Measurements from ENCODE around the gene GPR21. TPM values are rescaled to one million over a fixed set of nuclear protein-coding genes. Genes with fewer than 3 reads are reported as not detected.

Gene GPR21
- total and polyA plus RNA-seq, 3 experiments from 2014 or later, result 0.35 to 0.61 TPM; not detected in 1

Other genes starting within 250 kb of the GPR21 start
- not detected for gene OR5C1, start 244.7 kb upstream of the GPR21 start, total RNA-seq
- not detected for gene OR5C1, start 244.7 kb upstream of the GPR21 start, polyA plus RNA-seq
- not detected for gene OR1K1, start 233.5 kb upstream of the GPR21 start, total RNA-seq
- not detected for gene OR1K1, start 233.5 kb upstream of the GPR21 start, polyA plus RNA-seq
- 10 to 100 TPM; 18.2 to 18.7 TPM for gene PDCL, start 205.1 kb upstream of the GPR21 start, total RNA-seq
- 9.8 TPM for gene PDCL, start 205.1 kb upstream of the GPR21 start, polyA plus RNA-seq
- gene RC3H2, start 128.3 kb upstream of the GPR21 start, total RNA-seq, result 10 to 100 TPM; 32.1 to 34.4 TPM
- gene RC3H2, start 128.3 kb upstream of the GPR21 start, polyA plus RNA-seq, result 34.0 TPM
- gene ZBTB6, start 120.3 kb upstream of the GPR21 start, total RNA-seq, result 10 to 100 TPM; 11.6 to 12.6 TPM
- gene ZBTB6, start 120.3 kb upstream of the GPR21 start, polyA plus RNA-seq, result 2.7 TPM
- gene ZBTB26, start 102.2 kb upstream of the GPR21 start, total RNA-seq, result 1 to 10 TPM; 4.8 to 5.4 TPM
- 0.49 TPM for gene ZBTB26, start 102.2 kb upstream of the GPR21 start, polyA plus RNA-seq
- 10 to 100 TPM; 20.7 to 22.2 TPM for gene RABGAP1, start 92.6 kb upstream of the GPR21 start, total RNA-seq
- 24.3 TPM for gene RABGAP1, start 92.6 kb upstream of the GPR21 start, polyA plus RNA-seq
- gene STRBP, start 234.9 kb downstream of the GPR21 start, total RNA-seq, result 10 to 100 TPM; 31.4 to 32.3 TPM
- gene STRBP, start 234.9 kb downstream of the GPR21 start, polyA plus RNA-seq, result 22.2 TPM

All from CD8-positive, alpha-beta memory T cell (primary cell).